ENCODE measurements around the gene GIT1. TPM values are rescaled to one million over a fixed set of nuclear protein-coding genes. Genes with fewer than 3 reads are reported as not detected.

The GIT1 gene
- polyA plus RNA-seq, 2 donors = 22.6 to 30.2 TPM

- Histone ChIP-seq H3K27me3 (ENCODE audit: control insufficient read depth in 1 of 2, insufficient read depth in 2 of 2, low read length in 2 of 2) (no peaks in the 10 kb centered on the region), H3K27ac (ENCODE audit: low read depth in 2 of 2, low read length in 1 of 2) (no peak overlapping the region), H3K4me1 (ENCODE audit: control insufficient read depth in 2 of 2, insufficient read depth in 2 of 2, low read length in 1 of 2) (peaks cover 2 to 21% of the 10 kb centered on the region in 2 donors), H3K4me3 (ENCODE audit: low read depth in 1 of 2, low read length in 2 of 2) (no peak overlapping the region), H3K36me3 (ENCODE audit: control insufficient read depth in 2 of 2, insufficient read depth in 2 of 2, low read length in 1 of 2) (no peaks in the 10 kb centered on the region), H3K9me3 (ENCODE audit: control insufficient read depth in 2 of 2, insufficient read depth in 1 of 2, low read depth in 1 of 2, low read length in 1 of 2) (no peaks in the 10 kb centered on the region)
- WGBS, 2 donors = 95 to 96% methylated on average over 11 of the region's 11 CpGs
These were observed 22.1 kb upstream of the GIT1 start for GRCh38 chr17:29611351-29612093.

DNA sequence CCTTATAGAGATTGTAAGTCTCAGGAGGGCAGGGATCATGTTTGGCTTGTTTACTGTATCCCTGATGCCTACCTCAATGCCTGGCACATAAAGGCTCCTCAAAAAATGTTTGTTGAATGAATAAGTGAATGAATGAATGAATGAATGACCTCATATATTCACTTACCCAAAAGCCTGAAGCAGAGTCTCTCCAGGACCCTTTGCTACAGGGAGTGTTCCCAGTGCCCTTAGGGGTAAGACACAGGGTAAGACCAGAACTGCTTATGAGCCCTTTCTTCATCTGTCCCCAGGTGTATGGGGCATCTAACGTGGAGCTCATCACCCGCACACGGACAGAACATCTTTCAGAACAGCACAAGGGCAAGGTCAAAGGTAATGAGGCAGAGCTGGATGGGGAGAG is 20.9 kb upstream of the GIT1 start:
- no peaks in the 10 kb centered on the region for H3K9me3 ChIP-seq (ENCODE audit: control insufficient read depth in 2 of 2, insufficient read depth in 1 of 2, low read depth in 1 of 2, low read length in 1 of 2)
- 82 to 87% methylated on average over 3 of the region's 3 CpGs for WGBS, 2 donors
- H3K27me3 ChIP-seq (ENCODE audit: control insufficient read depth in 1 of 2, insufficient read depth in 2 of 2, low read length in 2 of 2) = no peaks in the 10 kb centered on the region

GRCh38 chr17:29608986-29609385 is 19.5 kb upstream of the GIT1 start:
- no peak overlapping the region for H3K27ac ChIP-seq (ENCODE audit: low read depth in 2 of 2, low read length in 1 of 2)
- 87 to 89% methylated on average over 15 of the region's 15 CpGs for WGBS, 2 donors
- no peak overlapping the region for H3K4me3 ChIP-seq (ENCODE audit: low read depth in 1 of 2, low read length in 2 of 2)

More for the DNA sequence above, 20.9 kb upstream of the GIT1 start:
- H3K36me3 ChIP-seq (ENCODE audit: control insufficient read depth in 2 of 2, insufficient read depth in 2 of 2, low read length in 1 of 2) = no peaks in the 10 kb centered on the region
- peaks cover 2 to 14% of the 10 kb centered on the region in 2 donors for H3K4me1 ChIP-seq (ENCODE audit: control insufficient read depth in 2 of 2, insufficient read depth in 2 of 2, low read length in 1 of 2)
- no peak overlapping the region for H3K27ac ChIP-seq (ENCODE audit: low read depth in 2 of 2, low read length in 1 of 2)
- H3K4me3 ChIP-seq (ENCODE audit: low read depth in 1 of 2, low read length in 2 of 2) = no peak overlapping the region

DNA sequence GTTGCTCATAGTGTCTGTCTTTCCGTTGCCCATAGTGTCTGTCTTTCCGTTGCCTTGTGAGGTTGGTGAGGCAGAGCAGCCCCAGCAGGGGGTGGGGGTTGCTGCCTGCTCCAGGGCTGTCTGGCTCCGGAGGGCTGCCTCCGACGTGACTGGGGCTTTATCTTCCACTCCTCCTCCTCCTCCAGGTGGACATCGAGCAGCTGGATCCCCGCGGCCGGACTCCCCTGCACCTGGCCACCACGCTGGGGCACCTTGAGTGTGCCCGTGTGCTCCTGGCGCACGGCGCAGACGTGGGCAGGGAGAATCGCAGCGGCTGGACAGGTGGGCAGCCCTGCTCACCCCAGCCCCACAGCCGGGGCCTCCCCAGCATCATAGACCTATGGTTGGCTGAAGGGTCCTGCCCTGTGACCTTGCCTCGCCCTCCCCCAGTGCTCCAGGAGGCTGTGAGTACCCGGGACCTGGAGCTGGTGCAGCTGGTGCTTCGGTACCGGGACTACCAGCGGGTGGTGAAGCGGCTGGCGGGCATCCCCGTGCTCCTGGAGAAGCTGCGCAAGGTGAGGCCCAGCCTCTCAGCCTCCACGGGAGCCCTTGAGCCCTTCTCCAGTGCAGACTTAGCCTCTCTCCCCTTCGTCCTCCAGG is 18.2 kb upstream of the GIT1 start:
- Histone ChIP-seq H3K4me1 (ENCODE audit: control insufficient read depth in 2 of 2, insufficient read depth in 2 of 2, low read length in 1 of 2) (no peaks in the 10 kb centered on the region), H3K27me3 (ENCODE audit: control insufficient read depth in 1 of 2, insufficient read depth in 2 of 2, low read length in 2 of 2) (no peaks in the 10 kb centered on the region), H3K36me3 (ENCODE audit: control insufficient read depth in 2 of 2, insufficient read depth in 2 of 2, low read length in 1 of 2) (no peaks in the 10 kb centered on the region), H3K9me3 (ENCODE audit: control insufficient read depth in 2 of 2, insufficient read depth in 1 of 2, low read depth in 1 of 2, low read length in 1 of 2) (no peaks in the 10 kb centered on the region), H3K27ac (ENCODE audit: low read depth in 2 of 2, low read length in 1 of 2) (no peak overlapping the region), H3K4me3 (ENCODE audit: low read depth in 1 of 2, low read length in 2 of 2) (no peak overlapping the region)
- 91 to 93% methylated on average over 29 of the region's 29 CpGs for WGBS, 2 donors

More at GRCh38 chr17:29608986-29609385, 19.5 kb upstream of the GIT1 start:
- peaks cover 0 to 5% of the 10 kb centered on the region in 2 donors for H3K4me1 ChIP-seq (ENCODE audit: control insufficient read depth in 2 of 2, insufficient read depth in 2 of 2, low read length in 1 of 2)
- H3K9me3 ChIP-seq (ENCODE audit: control insufficient read depth in 2 of 2, insufficient read depth in 1 of 2, low read depth in 1 of 2, low read length in 1 of 2) = no peaks in the 10 kb centered on the region
- H3K36me3 ChIP-seq (ENCODE audit: control insufficient read depth in 2 of 2, insufficient read depth in 2 of 2, low read length in 1 of 2) = no peaks in the 10 kb centered on the region
- no peaks in the 10 kb centered on the region for H3K27me3 ChIP-seq (ENCODE audit: control insufficient read depth in 1 of 2, insufficient read depth in 2 of 2, low read length in 2 of 2)

- no peak overlapping the region for H3K4me3 ChIP-seq (ENCODE audit: low read depth in 1 of 2, low read length in 2 of 2)
- H3K4me1 ChIP-seq (ENCODE audit: control insufficient read depth in 2 of 2, insufficient read depth in 2 of 2, low read length in 1 of 2) = no peaks in the 10 kb centered on the region
- H3K27me3 ChIP-seq (ENCODE audit: control insufficient read depth in 1 of 2, insufficient read depth in 2 of 2, low read length in 2 of 2) = no peaks in the 10 kb centered on the region
- WGBS, 2 donors = 86 to 91% methylated on average over 6 of the region's 6 CpGs
- H3K9me3 ChIP-seq (ENCODE audit: control insufficient read depth in 2 of 2, insufficient read depth in 1 of 2, low read depth in 1 of 2, low read length in 1 of 2) = no peaks in the 10 kb centered on the region
- no peaks in the 10 kb centered on the region for H3K36me3 ChIP-seq (ENCODE audit: control insufficient read depth in 2 of 2, insufficient read depth in 2 of 2, low read length in 1 of 2)
- H3K27ac ChIP-seq (ENCODE audit: low read depth in 2 of 2, low read length in 1 of 2) = no peak overlapping the region
These were observed 13.7 kb upstream of the GIT1 start for GRCh38 chr17:29603109-29603674.

- no peak overlapping the region for H3K27ac ChIP-seq (ENCODE audit: low read depth in 2 of 2, low read length in 1 of 2)
- no peaks in the 10 kb centered on the region for H3K27me3 ChIP-seq (ENCODE audit: control insufficient read depth in 1 of 2, insufficient read depth in 2 of 2, low read length in 2 of 2)
- no peak overlapping the region for H3K4me3 ChIP-seq (ENCODE audit: low read depth in 1 of 2, low read length in 2 of 2)
- 64 to 75% methylated on average over 13 of the region's 13 CpGs for WGBS, 2 donors
- peaks cover 6 to 8% of the 10 kb centered on the region in 2 donors for H3K4me1 ChIP-seq (ENCODE audit: control insufficient read depth in 2 of 2, insufficient read depth in 2 of 2, low read length in 1 of 2)
- no peaks in the 10 kb centered on the region for H3K9me3 ChIP-seq (ENCODE audit: control insufficient read depth in 2 of 2, insufficient read depth in 1 of 2, low read depth in 1 of 2, low read length in 1 of 2)
- no peaks in the 10 kb centered on the region for H3K36me3 ChIP-seq (ENCODE audit: control insufficient read depth in 2 of 2, insufficient read depth in 2 of 2, low read length in 1 of 2)
These were observed 8.1 kb upstream of the GIT1 start for GRCh38 chr17:29597361-29598172.

- Histone ChIP-seq H3K9me3 (ENCODE audit: control insufficient read depth in 2 of 2, insufficient read depth in 1 of 2, low read depth in 1 of 2, low read length in 1 of 2) (no peaks in the 10 kb centered on the region), H3K4me1 (ENCODE audit: control insufficient read depth in 2 of 2, insufficient read depth in 2 of 2, low read length in 1 of 2) (peaks cover 8% of the 10 kb centered on the region in 2 donors), H3K27me3 (ENCODE audit: control insufficient read depth in 1 of 2, insufficient read depth in 2 of 2, low read length in 2 of 2) (no peaks in the 10 kb centered on the region), H3K4me3 (ENCODE audit: low read depth in 1 of 2, low read length in 2 of 2) (no peak overlapping the region), H3K36me3 (ENCODE audit: control insufficient read depth in 2 of 2, insufficient read depth in 2 of 2, low read length in 1 of 2) (no peaks in the 10 kb centered on the region), H3K27ac (ENCODE audit: low read depth in 2 of 2, low read length in 1 of 2) (no peak overlapping the region)
- WGBS, 2 donors = 57 to 64% methylated on average over 9 of the region's 9 CpGs
These were observed 7.4 kb upstream of the GIT1 start for GRCh38 chr17:29596811-29597210.

- Histone ChIP-seq H3K4me1 (ENCODE audit: control insufficient read depth in 2 of 2, insufficient read depth in 2 of 2, low read length in 1 of 2) (peaks cover 8 to 11% of the 10 kb centered on the region in 2 donors), H3K27me3 (ENCODE audit: control insufficient read depth in 1 of 2, insufficient read depth in 2 of 2, low read length in 2 of 2) (no peaks in the 10 kb centered on the region), H3K9me3 (ENCODE audit: control insufficient read depth in 2 of 2, insufficient read depth in 1 of 2, low read depth in 1 of 2, low read length in 1 of 2) (no peaks in the 10 kb centered on the region), H3K27ac (ENCODE audit: low read depth in 2 of 2, low read length in 1 of 2) (no peak overlapping the region), H3K36me3 (ENCODE audit: control insufficient read depth in 2 of 2, insufficient read depth in 2 of 2, low read length in 1 of 2) (no peaks in the 10 kb centered on the region), H3K4me3 (ENCODE audit: low read depth in 1 of 2, low read length in 2 of 2) (no peak overlapping the region)
- WGBS, 2 donors = 79 to 80% methylated on average over 12 of the region's 12 CpGs
These were observed 6.7 kb upstream of the GIT1 start for GRCh38 chr17:29595943-29596774.
